AG08396 (cell line): Measurements from ENCODE around the gene SYNDIG1.
"Not testable (repeated sequence)": the region's sequence is repeated elsewhere in the genome, so short reads cannot be mapped to it uniquely, and the experiment has no call there.

ENCODE experiments used
- DNase-seq: peaks from one replicate; pipeline ENCODE4 v3.0.0; 2012; ENCODE audit warnings: low spot score, mixed read lengths

SYNDIG1 gene

DNA sequence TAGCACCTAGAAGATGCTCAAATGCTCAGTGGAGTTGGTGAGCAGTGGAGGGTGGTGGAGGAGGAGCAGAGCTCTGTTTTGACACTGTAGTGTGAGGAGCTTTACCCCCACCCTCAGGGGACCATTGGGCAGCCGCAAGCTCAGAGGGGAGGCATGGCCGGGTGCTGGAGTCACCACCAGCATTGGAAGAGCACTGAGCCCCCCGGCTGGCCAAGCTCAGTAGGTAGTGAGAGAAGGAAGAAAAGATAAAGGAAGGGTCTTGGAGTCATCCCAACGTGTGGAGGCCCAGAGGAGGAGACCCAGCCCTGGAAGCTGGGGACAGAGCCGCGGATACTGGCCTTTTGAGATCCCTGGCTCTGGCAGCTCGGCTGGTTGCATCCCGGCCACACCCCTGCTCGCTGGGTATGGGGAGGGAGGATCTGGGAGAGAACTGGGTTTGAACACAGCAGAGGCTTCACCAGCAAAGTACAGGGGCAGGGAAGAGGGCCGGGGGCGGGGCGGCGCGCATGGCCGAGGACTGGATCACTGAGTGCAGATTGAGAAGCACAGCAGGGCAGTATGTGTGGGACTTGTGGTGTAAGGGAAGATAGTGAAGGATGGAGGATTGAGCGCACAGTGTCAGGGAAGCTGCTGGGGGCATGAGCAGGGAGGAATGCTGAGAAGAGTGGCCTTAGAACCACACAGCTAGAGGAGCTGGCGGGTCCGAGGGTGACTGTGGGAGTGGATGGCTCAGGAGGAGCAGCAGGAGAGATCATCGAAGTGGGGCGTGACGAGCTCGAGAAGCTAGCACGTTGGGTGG is 24.4 kb downstream of the SYNDIG1 start:
- DNase-seq: no peak

DNA sequence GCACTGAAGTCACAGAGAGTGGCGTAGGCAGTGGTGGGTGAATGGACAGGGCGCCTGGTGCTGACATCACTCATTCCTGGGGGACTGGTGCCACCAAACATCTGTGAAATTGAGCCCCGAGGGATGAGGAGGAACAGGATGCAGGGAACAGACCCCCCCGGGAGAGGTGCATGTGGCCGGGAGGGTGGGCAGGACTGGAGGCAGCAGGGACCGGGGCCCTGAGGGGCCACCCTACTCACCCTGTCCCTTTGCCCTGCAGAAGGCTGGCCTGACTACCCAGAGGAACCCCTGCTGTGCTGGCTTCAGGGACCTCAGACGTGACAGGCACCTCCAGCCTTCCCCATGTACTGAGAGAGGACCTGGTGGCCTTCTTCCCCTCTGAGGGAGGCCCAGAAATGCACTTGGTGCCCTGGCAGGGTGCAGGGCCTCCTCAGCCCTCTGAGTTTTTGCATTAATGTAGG is 25.1 kb downstream of the SYNDIG1 start:
- DNase-seq: no peak

DNA sequence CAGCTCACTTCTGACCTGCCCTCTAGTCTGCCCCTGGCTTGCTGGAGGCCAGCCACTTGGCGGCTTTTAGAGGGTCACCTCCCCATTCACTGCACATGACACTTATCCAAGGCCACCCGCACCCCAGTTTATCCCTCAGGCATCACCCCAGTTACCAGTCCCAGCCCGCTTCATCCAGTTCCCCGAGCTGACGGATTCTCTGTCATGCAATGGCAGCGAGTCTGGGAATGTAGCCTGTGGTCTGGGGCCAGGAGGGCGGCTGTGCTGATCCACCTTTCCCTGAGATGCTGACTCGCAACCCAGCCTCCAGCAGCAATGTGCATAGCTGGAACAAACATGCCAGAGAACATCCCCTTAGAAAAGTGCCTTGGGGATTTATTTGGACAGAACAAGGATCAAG is 25.8 kb downstream of the SYNDIG1 start:
- DNase-seq: no peak

DNA sequence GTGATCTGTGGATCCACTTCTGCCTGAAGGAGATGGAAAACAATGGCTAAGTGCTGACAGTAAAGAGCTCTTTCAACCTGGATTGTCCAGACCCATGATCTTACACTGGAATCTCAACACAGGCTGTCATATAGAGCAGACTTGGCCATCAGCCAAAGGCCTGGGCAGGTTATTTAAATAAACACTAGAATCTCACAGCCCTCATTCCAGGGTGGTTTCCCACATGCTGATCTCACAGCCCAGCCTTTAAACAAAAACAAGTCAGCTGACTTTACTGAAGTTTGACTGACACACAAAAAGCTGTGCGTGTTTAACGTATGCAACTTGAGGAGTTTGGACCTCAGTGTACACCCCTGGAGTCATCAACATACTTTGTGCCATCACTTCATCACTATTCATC is 28.4 kb downstream of the SYNDIG1 start:
- no peak for DNase-seq

DNA sequence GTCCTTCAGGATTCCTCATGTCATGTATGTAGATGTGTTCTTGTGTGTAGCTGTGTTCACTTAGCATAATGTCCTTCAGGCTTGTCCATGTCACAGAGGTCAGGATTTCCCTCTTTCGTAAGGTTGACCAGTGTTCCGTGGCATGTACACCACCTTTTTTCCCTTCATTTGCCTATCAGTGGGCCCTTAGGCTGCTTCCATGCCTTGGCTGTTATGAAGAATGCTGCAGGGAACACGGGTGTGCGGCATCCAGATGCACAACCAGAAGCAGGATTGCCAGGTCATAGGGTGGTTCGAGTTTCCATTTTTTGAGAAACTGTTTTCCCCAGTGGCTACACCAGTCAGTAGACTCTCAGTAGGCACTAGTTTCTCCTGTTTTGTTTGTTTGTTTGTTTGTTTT is 29.2 kb downstream of the SYNDIG1 start:
- DNase-seq: no peak

DNA sequence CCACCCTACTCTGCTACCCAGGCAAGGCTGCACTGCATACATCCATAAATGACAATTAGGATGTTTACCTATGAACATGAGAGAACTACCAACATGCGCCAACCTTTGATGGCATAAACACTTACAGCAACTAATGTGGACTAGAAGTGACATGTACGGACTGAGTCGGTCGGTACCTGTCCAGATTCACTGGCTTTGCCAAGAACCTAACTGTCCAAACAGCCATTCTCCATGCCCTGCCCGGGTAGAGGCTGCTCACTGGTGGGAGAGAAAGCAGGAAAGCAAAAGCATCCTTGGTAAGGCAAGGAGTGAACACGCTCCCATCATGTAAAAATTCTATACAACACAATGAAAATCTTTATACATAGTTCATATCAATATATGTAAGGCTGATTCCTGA is 30.0 kb downstream of the SYNDIG1 start:
- no peak for DNase-seq

DNA sequence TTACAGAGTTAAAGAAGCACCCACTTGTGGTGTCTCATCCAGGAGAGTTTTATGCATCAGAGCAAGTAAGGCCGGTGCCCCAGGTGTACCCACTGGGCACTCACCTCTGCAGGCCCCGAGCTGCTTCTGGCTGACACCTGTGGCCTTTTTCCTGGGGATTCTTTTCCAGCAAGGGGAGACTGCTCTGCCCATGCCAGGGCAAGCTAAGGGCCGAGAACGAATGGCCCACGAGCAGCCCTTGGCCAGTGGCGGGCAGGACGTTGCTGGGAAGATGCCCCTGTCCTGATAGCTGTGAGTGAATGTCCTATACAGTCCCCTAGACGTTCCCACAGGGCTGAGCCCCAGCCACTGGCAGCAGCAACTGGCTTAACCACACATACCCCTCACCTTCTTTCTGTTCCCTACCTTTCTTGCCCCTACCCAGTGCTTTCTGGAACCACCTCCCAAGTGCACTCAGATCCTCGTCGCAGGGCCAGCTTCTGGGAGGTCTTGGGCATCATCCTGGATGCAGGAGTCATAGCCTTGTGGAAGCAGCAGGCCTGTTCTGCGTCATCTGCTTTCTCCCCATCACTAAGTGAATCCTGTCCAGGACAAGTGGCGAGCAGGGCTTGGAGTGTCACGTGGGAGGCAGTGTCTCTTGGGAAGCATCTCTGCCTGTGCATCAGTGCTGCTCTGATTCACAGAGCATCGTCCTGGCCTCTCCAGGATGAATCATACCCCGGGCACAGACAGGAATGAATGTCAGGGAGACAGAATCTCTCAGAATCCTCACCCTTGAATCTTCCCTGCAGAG is 32.5 kb downstream of the SYNDIG1 start:
- DNase-seq: peak; percentile 41

DNA sequence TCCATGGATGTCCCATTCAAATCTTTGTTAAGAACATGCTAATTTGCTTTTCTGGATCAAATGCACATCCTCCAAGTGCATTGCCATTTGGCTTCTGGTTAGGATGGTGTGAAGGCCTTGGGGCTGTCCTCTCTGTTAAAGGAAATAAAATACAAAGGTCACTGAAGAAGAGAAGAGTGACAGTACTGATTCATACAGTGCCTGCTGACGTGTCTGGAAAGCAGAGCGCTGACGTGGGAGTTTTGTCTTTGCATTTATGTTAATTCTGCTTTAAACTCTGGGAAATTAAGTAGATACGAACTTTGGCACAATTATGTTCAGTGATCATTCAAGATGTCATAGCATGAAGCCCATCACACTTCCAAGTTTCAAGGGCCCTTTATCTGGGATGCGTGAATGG is 33.2 kb downstream of the SYNDIG1 start:
- no peak for DNase-seq

DNA sequence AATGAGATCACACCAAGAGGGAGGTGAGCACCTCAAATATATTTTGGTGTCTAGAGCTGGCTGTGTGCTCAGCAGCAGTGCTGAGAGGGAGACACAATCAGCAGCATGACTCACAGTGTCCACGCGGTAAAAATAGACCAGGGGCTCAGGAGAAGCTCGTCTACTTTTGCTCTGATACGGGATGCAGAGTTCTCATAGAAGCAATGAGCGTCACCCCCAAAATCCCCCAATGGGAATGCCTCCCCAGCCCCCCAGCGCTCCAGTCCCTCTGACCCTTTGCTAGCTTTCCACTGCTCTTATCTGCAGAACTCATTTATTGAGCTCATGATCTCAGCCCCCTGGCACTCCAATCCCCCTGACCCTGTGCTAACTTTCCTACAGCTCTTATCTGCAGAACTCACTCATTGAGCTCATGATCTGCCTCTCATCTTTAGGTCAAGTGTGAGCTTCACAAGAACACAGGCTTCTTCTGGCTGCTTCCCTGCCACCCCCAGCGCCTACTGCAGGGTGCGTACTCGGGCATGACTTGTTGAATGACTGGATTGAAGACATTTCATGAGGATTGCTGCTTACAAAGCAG is 34.0 kb downstream of the SYNDIG1 start:
- peak; percentile 21 for DNase-seq

- DNase-seq: no peak
These were observed 35.2 kb downstream of the SYNDIG1 start for GRCh38 chr20:24504331-24505285.

DNA sequence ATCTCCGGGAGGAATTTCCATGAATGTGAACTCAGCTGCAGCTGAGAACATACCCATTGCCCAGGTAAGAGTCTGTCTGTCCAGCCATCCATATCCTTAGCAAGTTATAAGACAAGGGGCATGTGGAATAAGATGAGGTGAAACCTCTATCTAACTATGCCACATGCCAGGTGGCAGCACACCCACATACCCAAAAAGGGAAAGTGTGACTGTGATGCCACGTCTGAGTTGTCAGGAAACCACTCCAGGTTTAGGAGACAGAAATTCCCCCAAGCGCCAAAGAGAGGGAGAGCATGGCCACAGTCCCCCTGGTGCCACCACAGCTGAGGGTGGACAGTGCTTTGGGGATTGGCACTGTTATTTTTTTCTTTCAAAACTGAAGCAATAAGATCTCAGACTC is 36.7 kb downstream of the SYNDIG1 start:
- DNase-seq: no peak

DNA sequence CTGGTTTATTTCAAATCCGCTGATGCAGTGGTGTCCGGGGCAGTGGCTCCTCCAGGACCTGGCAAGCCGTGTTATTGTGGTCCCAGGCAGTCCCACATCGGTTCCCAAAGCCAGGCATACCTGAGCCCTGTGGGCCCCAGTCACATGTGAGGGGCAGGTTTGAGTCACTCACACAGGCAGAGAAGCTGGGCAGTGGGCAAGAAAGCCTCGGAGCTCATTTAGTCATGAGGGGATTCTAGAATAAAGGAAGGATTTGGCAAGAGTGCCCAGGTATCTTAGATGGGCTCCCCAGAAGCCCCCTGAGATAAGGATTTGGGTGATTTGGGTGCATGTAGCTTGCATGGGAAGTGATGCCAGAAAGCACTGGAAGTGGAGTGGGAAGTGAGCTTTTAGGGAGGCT is 37.3 kb downstream of the SYNDIG1 start:
- no peak for DNase-seq

GRCh38 chr20:24507182-24507853 is 37.9 kb downstream of the SYNDIG1 start:
- no peak for DNase-seq

DNA sequence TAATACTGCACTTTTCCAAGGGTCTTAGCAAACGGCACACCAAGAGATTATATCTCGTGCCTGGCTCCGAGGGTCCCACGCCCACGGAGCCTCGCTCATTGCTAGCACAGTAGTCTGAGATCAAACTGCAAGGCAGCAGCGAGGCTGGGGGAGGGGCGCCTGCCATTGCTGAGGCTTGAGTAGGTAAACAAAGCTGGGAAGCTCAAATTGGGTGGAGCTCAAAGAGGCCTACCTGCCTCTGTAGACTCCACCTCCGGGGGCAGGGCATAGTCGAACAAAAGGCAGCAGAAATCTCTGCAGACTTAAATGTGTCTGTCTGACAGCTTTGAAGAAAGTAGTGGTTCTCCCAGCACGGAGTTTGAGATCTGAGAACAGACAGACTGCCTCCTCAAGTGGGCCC is 43.0 kb downstream of the SYNDIG1 start:
- not testable (repeated sequence) for DNase-seq

DNA sequence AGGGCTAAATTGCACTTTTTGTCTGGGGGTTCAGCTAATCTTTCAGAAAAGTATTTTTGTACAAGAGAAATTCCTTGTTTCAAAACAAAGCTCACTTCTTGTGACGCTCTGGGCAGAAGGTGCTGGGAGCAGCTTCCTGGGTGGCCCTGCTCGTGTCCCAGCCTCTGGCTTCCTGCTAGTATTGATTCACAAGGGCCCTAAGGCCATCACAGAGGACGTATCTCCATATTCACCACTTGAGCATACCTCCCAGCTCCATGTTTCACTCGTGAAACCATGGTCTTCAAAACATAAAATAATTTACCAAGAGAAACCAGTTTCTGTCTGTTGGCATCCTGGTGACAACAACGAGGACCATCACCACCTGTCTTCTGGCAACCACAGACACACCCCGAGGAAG is 49.1 kb downstream of the SYNDIG1 start:
- DNase-seq: no peak

GRCh38 chr20:24519476-24519875 is 50.0 kb downstream of the SYNDIG1 start:
- DNase-seq: no peak

- DNase-seq: no peak
These were observed 51.6 kb downstream of the SYNDIG1 start for GRCh38 chr20:24521032-24521431.

GRCh38 chr20:24522452-24523330 is 53.3 kb downstream of the SYNDIG1 start:
- no peak for DNase-seq

DNA sequence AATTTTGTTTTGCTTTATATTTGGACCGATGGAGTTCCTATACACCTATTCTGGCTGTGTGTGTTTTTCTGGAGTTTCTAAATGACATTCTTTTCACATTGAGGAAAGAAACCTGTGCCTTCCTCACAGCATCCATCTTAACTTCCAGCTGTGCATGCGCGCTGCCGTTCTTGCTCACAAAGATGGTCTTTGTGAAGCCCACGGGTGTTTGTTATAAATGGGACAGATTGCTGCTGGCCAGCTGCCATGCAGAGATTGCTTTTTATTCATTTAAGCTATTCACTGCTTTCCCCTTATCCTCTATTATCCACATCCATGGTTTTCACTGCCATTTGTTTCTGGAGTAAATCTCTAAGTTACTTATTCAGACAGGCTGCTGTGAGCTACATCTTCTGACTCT is 54.2 kb downstream of the SYNDIG1 start:
- DNase-seq: no peak
